Panc1 (cell line): ENCODE data around the gene STAP2. TPM values are rescaled to one million over a fixed set of nuclear protein-coding genes. Genes with fewer than 3 reads are reported as not detected.
A peak's percentile ranks its signal among the peaks of the same experiment; 100 is the strongest.
"Not testable (repeated sequence)": the region's sequence is repeated elsewhere in the genome, so short reads cannot be mapped to it uniquely, and the experiment has no call there.

Source experiments
- ATAC-seq: fragments of 200-7000 bp; cut with Tn5 transposase; 2 replicates; pipeline ENCODE4 v1.9.1; 2020; ENCODE audit warnings: mild to moderate bottlenecking, moderate library complexity
- BruUV-seq: library from RNA; stranded (reverse); fragments of 400-500 nt; replicated peaks from 2 replicates; lab custom pipeline; 2021; lab: Mats Ljungman, UMichigan
- CTCF ChIA-PET: fragments of 300-600 bp; sonication (Branson Sonifier 250); formaldehyde crosslinking; loops from one replicate; lab custom pipeline; 2022; ENCODE audit warnings: antibody characterized with exemption; lab: Charles Lee
- POLR2A ChIA-PET: fragments of 300-600 bp; sonication (Branson Sonifier 250); formaldehyde crosslinking; loops from one replicate; lab custom pipeline; 2022; ENCODE audit warnings: antibody characterized with exemption; lab: Charles Lee
- DNase-seq: peaks from one replicate; pipeline ENCODE4 v3.0.0-alpha.2; 2010; ENCODE audit warnings: low read depth, low spot score
- H3K27ac ChIP-seq: 2 replicates; pipeline ENCODE4 v1.5.1; 2011; ENCODE audit warnings: mild to moderate bottlenecking, low read length, inconsistent platforms
- H3K27me3 ChIP-seq: fragments of 200-500 bp; sonication (Bioruptor generic); 2 replicates; pipeline ENCODE4 v1.6.0; 2014; ENCODE audit warnings: low read length, inconsistent platforms; ENCODE audit not compliant: control insufficient read depth, insufficient read depth
- H3K36me3 ChIP-seq: fragments of 200-500 bp; sonication (Bioruptor generic); 2 replicates; pipeline ENCODE4 v1.5.1; 2014; ENCODE audit warnings: inconsistent platforms, mild to moderate bottlenecking, low read length, moderate library complexity; ENCODE audit not compliant: control insufficient read depth, insufficient read depth
- H3K4me1 ChIP-seq: 2 replicates; pipeline ENCODE4 v1.5.1; 2011; ENCODE audit warnings: inconsistent platforms, mild to moderate bottlenecking, low read length, moderate library complexity; ENCODE audit not compliant: control insufficient read depth, insufficient read depth
- H3K4me3 ChIP-seq, 2 experiments: 2 replicates each; pipeline ENCODE4 v1.5.1; 2011 to 2012; ENCODE audit warnings: low read depth in 2 of 2, low read length in 2 of 2, mild to moderate bottlenecking in 2 of 2, inconsistent platforms in 1 of 2, moderate library complexity in 1 of 2
- H3K9me3 ChIP-seq: fragments of 200-500 bp; sonication (Bioruptor generic); 2 replicates; pipeline ENCODE4 v1.5.1; 2014; ENCODE audit warnings: low read depth, mild to moderate bottlenecking, inconsistent platforms, low read length, moderate library complexity; ENCODE audit not compliant: control insufficient read depth, insufficient read depth
- POLR2AphosphoS5 ChIP-seq: IDR thresholded peaks from 2 replicates; pipeline ENCODE4 v1.6.1; 2012; ENCODE audit warnings: mild to moderate bottlenecking, low read depth, low read length, moderate library complexity
- SIN3A ChIP-seq: IDR thresholded peaks from 2 replicates; pipeline ENCODE4 v1.6.1; 2012; ENCODE audit warnings: low read depth, mild to moderate bottlenecking, low read length, moderate library complexity, borderline replicate concordance; ENCODE audit not compliant: insufficient read depth
- TCF7L2 ChIP-seq: IDR thresholded peaks from 2 replicates; pipeline ENCODE4 v1.6.1; 2011; ENCODE audit warnings: mild to moderate bottlenecking, low read depth, low read length, inconsistent platforms
- in situ Hi-C: cut with HindIII; loops from 2 replicates; pipeline ENCODE4 v1.10.0; 2016; ENCODE audit warnings: low sequenced_read_pairs, low pct_unique_long_range_greater_than_20kb
- intact Hi-C: fragments of 100-400 bp; cut with micrococcal nuclease; formaldehyde crosslinking; loops from one replicate; pipeline ENCODE4 v1.10.0; 2022; ENCODE audit not compliant: unreplicated experiment
- total RNA-seq: library from RNA; stranded (reverse); gene quantifications from one replicate; pipeline ENCODE4 v1.2.1, GENCODE V29; 2021; ENCODE audit not compliant: unreplicated experiment
- TF ChIP-seq, protein P1 (sequence below), 2 experiments: IDR thresholded peaks; 2 replicates each; pipeline ENCODE4 v1.6.1; 2011 to 2012; ENCODE audit warnings: low read depth in 2 of 2, control low read depth in 1 of 2, low read length in 1 of 2, mild to moderate bottlenecking in 1 of 2, moderate library complexity in 1 of 2; ENCODE audit not compliant: insufficient read depth in 1 of 2
- TF ChIP-seq, protein P2 (sequence below): fragments of 450-650 bp; IDR thresholded peaks from 2 replicates; pipeline ENCODE4 v1.5.1; 2017; ENCODE audit warnings: mild to moderate bottlenecking

Gene STAP2
- total RNA-seq, 1 experiment from 2014 or later: 10.0 TPM

DNA sequence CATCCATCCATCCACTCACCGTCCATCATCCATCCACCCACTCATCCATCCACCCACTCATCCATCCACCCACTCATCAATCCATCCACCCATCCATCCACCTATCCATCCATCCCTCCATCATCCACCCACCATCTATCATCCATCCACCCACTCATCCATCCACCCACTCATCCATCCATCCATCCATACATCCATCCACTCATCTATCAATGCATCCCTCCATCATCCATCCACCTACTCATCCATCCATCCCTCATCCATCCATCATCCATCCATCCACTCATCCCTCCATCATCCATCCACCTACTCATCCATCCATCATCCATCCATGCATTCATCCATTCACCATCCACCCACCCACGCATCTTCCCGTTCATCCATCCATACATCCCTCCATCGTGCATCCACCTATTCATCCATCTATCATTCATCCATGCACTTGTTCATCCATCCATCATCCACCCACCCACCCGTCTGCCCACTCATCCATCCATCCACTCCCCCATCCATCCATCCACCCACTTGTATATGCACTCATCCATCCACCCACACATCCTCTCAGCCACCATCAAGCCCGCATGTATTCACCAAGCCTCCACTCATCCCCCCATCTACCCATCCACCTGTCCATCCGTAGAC is 3.6 kb downstream of the STAP2 start:
- TF ChIP-seq SIN3A: no peak
- TF ChIP-seq, protein P1, sequence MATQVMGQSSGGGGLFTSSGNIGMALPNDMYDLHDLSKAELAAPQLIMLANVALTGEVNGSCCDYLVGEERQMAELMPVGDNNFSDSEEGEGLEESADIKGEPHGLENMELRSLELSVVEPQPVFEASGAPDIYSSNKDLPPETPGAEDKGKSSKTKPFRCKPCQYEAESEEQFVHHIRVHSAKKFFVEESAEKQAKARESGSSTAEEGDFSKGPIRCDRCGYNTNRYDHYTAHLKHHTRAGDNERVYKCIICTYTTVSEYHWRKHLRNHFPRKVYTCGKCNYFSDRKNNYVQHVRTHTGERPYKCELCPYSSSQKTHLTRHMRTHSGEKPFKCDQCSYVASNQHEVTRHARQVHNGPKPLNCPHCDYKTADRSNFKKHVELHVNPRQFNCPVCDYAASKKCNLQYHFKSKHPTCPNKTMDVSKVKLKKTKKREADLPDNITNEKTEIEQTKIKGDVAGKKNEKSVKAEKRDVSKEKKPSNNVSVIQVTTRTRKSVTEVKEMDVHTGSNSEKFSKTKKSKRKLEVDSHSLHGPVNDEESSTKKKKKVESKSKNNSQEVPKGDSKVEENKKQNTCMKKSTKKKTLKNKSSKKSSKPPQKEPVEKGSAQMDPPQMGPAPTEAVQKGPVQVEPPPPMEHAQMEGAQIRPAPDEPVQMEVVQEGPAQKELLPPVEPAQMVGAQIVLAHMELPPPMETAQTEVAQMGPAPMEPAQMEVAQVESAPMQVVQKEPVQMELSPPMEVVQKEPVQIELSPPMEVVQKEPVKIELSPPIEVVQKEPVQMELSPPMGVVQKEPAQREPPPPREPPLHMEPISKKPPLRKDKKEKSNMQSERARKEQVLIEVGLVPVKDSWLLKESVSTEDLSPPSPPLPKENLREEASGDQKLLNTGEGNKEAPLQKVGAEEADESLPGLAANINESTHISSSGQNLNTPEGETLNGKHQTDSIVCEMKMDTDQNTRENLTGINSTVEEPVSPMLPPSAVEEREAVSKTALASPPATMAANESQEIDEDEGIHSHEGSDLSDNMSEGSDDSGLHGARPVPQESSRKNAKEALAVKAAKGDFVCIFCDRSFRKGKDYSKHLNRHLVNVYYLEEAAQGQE (IDR thresholded peaks at IDR 0.05; ENCODE audit: insufficient read depth in 1 of 2, low read depth in 2 of 2, low read length in 1 of 2): no peak
- TF ChIP-seq POLR2AphosphoS5: no peak
- TF ChIP-seq, protein P2, sequence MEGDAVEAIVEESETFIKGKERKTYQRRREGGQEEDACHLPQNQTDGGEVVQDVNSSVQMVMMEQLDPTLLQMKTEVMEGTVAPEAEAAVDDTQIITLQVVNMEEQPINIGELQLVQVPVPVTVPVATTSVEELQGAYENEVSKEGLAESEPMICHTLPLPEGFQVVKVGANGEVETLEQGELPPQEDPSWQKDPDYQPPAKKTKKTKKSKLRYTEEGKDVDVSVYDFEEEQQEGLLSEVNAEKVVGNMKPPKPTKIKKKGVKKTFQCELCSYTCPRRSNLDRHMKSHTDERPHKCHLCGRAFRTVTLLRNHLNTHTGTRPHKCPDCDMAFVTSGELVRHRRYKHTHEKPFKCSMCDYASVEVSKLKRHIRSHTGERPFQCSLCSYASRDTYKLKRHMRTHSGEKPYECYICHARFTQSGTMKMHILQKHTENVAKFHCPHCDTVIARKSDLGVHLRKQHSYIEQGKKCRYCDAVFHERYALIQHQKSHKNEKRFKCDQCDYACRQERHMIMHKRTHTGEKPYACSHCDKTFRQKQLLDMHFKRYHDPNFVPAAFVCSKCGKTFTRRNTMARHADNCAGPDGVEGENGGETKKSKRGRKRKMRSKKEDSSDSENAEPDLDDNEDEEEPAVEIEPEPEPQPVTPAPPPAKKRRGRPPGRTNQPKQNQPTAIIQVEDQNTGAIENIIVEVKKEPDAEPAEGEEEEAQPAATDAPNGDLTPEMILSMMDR: no peak
- TF ChIP-seq TCF7L2: no peak
- no peak overlapping the region for H3K4me3 ChIP-seq
- ATAC-seq (no peak), DNase-seq (no peak)
- no peaks in the 10 kb centered on the region for H3K27me3 ChIP-seq
- ChIA-PET POLR2A (no interaction called here), CTCF (no interaction called here)
- in situ Hi-C loops (no loop called here), intact Hi-C loops (no loop called here)
- H3K4me1 ChIP-seq: no peaks in the 10 kb centered on the region
- BruUV-seq: no TSS peak
- H3K27ac ChIP-seq: no peak overlapping the region
- H3K9me3 ChIP-seq: no peaks in the 10 kb centered on the region
- no peaks in the 10 kb centered on the region for H3K36me3 ChIP-seq

- Histone ChIP-seq H3K27me3 (no peaks in the 10 kb centered on the region), H3K36me3 (no peaks in the 10 kb centered on the region), H3K9me3 (no peaks in the 10 kb centered on the region), H3K4me3 (no peak overlapping the region), H3K4me1 (no peaks in the 10 kb centered on the region), H3K27ac (no peak overlapping the region)
- CTCF ChIA-PET: no interaction called here
- in situ Hi-C loops: no loop called here
- DNase-seq (no peak), ATAC-seq (no peak)
- intact Hi-C loops: no loop called here
- TF ChIP-seq, protein P2: no peak
- TF ChIP-seq TCF7L2 (no peak), SIN3A (no peak), POLR2AphosphoS5 (no peak)
- TF ChIP-seq, protein P1 (IDR thresholded peaks at IDR 0.05; ENCODE audit: insufficient read depth in 1 of 2, low read depth in 2 of 2, low read length in 1 of 2): no peak
- no TSS peak for BruUV-seq
- POLR2A ChIA-PET: no interaction called here
These were observed 8.8 kb downstream of the STAP2 start for GRCh38 chr19:4329858-4330257.

- CTCF ChIA-PET, H3K4me1 ChIP-seq, BruUV-seq, DNase-seq, H3K36me3 ChIP-seq, POLR2A ChIA-PET, H3K27ac ChIP-seq, H3K9me3 ChIP-seq, H3K27me3 ChIP-seq, in situ Hi-C loops, intact Hi-C loops: not testable (repeated sequence)
- peak; percentile 28; the same call in 1 of the 2 replicates for ATAC-seq
- peak overlapping the region in 1 of 2 experiments; percentile 22; a peak in 1 of 4 replicates for H3K4me3 ChIP-seq
These were observed 9.5 kb downstream of the STAP2 start for GRCh38 chr19:4328991-4329681.
